ENCODE measurements around the gene PATJ.
"Not testable (repeated sequence)": the region's sequence is repeated elsewhere in the genome, so short reads cannot be mapped to it uniquely, and the experiment has no call there.

PATJ gene

DNA sequence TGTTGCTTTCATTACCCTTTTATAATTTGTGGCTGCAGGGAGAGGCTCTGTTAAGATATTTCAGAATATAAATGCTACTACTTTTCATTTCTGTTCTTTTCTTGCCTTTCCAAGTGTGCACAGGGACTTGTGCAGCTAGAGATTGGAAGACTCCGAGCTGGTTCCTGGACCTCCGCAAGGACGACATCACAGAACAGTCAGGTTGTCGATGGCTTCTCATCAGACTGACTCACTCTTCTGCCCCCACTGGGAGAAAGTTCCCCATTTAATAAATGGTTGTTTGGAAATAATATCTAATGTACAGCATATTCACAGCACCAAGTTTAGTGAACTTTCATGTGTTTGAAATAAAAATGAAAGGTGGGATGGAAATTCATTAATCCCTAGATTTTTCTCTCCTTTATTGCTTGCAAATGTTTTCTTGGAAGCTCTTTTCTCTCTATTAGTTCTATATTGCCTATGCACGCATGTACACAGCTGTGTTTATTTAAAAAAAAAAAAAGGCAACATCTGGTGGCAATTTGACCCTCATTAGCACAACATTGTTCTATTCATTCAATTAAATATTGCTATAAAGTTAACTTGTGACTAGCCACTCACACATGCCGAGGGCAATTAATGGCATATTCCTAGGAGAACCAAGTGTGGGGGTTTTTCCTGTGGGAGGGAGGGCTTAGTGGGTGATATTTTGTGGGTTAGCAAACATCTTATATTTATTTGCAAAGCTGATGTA is 374.9 kb downstream of the PATJ start:
- no peak for DNase-seq

DNA sequence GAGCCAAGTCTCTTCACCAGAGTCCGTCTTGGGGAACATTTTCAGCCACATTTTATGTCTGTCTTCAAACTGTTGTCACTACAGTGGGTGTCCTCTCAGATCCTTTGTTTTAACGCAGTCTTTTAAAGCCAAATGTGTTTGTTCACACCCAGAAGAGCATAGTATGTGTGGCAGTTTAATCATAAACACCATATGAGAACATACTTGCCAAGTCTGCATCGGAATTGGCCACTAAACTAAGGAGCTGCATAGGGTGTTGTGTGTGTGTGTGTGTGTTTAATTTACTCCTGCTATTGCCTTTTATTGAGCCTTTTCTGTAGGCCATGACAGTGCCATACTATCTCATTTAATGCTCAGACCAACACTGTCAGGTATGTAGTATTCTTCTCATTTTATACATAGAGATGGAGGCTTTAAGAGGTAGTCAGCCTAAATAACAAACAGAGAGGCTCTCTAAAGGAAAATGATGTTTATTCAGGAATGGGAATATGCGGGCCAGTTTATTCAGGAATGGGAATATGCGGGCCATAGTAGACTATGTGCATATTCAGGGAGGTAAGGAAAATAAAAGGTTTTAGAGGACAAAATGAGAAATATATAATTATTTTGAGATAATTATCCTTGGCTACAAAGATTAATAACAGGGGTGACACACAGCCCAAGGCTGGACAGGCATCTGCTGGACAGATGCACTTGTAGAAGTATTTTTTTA is 384.5 kb downstream of the PATJ start:
- no peak for DNase-seq

DNA sequence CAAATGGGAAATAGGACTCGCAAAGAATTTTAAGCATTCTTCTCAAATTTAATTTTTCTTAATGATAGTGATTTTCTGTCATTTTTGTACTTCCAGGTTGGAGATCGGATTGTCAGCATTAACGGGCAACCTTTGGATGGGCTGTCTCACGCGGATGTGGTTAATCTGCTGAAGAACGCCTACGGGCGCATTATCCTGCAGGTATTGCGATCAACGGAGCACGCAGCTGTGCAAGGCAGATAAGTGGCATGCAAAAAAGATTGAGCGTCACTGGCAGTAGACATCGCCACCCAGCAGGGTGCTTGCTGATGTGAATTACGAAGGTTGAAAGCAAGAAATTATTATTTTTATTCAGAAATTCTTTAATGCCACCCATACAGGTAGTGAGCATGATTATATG is 386.5 kb downstream of the PATJ start:
- DNase-seq: no peak

DNA sequence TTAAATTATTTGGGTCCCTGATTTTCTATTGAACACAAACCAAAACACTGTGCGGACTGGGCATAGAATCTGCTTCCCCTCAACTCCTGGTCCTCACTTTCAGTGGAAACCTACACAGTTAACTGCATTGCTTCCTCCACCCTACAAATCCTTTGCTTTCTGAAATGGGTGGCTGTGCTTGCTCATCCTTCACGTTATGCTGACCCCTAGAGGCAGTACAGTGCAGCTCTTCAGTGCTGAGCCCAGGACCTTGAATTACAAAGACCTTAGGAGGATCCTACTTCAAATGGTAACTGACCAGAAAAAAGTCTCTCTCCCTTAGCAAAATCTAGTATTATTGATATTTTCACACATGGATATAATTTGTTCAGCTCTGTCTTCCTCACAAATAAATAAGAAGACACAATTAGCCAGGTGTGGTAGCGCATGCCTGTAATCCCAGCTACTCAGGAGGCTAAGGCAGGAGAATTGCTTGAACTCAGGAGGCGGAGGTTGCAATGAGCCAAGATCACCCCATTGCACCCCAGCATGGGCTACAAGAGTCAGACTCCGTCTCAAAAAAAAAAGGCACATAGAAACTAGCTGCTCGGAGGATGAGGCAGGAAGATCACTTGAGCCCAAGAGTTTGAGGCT is 388.9 kb downstream of the PATJ start:
- no peak for DNase-seq

DNA sequence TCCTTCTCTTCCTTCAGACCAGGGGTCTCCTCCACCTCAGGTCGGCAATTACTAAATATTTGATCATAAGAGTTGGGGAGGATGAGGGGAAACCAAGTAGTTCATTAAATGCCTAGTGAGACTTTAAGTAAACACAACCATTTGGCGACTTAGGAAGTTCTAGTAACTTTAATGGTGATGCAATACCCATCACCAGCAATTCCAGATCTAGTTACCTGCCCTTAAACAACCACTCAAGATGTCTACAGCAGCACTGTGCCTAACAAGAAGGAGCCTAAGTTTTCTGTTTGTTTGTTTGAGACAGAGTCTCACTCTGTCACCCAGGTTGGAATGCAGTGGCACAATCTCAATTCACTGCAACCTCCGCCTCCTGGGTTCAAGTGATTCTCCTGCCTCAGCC is 395.7 kb downstream of the PATJ start:
- no peak for DNase-seq

DNA sequence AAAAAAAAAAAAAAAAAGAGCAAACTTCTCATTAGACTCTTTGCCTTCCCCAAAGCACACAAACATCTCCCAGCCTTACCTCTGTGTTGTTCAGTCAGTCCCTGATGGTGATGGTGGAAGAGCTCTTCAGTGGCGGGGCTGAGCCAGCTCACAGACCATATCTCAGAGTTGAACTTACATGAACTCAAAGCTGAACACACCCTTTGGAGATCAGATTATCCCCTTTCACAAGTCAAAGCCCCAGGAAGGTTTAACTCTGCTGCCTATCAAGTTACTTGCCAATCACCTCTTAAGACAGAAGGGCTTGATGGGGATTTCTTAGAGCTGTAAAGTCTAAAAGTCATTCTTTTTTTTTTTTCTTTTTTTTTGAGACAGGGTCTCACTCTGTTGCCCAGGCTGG is 397.1 kb downstream of the PATJ start:
- DNase-seq: no peak

DNA sequence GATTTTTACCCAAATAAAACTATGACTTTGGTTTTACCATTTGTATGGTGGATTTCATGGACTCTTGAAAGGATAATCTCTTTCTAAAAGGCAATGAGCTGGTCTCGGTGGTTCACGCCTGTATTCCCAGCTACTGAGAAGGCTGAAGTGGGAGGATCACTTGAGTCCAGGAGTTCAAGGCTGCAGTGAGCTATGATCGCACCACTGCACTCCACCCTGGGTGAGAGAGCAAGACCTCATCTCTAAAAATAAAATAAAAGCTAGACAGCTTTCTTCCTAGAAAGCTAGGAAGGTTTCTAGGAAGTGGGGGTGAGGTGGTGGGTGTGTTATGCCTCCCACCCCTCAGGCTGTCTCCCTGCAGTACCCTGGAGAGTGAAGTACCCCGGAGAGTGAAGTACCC is 398.4 kb downstream of the PATJ start:
- DNase-seq: no peak

DNA sequence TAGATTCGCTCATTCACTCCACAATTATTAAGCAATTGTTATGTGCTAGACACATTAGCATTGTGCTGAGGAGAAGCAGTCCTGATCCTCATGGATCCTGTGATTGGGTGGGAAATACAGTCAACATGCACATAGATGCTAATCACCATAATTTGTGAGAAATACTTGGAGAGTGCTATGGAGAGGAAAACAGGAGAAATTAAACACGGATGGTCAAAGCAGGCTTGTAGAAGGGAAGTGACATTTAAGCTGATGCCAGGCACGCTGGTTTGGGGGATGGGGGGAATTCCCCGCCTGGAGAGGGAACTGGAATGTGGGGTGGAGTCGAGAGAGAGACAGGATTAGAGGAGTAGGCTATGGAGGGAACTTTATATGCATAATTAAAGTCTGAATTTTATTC is 400.2 kb downstream of the PATJ start:
- no peak for DNase-seq

DNA sequence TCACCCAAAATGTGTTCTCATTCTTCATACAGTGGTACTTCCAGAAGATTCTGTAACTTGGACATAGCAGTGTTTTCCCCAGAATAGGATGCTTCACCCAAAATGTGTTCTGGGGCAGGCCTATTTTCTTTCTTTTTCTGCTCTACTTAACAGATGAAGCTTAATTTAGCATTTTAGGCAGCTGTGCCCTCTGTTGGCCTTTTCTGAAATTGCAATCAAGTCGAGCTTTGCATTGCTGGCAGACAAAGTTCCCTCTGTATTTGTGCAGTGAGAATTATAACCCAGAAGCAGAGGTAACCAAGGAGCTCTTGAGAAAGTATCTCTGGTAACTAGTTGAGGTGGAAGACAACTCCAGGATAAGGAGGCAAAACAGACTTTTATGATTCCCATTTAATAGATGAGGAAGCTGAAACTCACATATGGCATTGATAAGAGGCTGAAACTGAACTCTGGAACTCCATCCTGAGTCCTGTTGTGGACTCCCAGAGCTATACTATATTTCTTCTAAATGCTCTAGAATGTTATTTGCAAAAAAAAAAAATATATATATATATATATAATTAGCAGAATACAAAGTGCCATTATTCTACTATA is 402.1 kb downstream of the PATJ start:
- DNase-seq: no peak

DNA sequence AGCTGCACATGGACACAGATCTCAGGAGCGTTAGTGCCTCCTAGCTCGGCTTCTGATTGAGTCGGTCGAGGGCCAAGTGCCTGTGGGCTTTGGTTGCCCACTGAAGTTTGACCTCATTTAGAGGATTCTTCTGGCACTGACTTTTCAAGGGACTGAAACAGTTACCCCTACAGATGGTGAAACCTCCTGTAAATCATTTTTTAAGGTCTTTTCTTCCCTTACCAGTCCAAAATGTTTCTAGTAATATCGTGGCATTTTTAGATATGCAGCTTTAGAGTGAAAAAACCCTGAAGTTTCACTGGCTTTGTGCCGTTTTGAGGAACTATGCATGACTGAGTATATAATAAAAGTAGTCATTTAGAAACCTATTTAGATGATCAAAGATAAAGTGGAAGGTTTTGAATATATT is 417.7 kb downstream of the PATJ start:
- no peak for DNase-seq

DNA sequence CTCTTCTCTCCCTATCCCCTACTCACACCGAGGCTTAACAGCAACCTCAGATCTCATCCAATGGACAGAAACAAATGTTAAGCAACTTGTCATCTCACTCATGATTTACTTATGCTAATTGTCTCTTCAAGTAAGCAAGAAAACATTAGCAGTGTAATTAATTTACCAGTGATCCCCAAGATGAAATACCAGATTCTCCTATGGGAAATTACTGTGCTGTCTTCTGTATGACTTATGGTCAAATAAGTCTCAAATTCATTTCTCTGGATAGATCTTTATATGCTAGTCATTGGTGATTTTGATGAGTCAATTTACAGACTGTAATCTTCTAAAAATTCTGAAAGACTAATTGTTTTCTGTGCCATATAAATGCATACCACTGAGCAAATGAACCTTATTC is 419.4 kb downstream of the PATJ start:
- no peak for DNase-seq

DNA sequence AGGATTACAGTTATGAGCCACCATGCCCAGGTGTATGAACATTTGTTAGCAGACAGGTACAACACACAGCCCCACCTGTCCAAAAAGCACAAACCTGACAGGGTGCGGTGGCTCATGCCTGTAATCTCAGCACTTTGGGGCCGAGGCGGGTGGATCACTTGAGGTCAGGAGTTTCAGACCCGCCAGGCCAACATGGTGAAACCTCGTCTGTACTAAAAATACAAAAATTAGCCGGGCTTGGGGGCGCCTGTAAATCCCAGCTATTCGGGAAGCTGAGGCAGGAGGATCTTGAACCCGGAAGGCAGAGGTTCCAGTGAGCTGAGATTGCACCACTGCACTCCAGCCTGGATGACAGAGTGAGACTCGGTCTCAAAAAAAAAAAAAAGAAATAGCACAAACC is 428.1 kb downstream of the PATJ start:
- DNase-seq: not testable (repeated sequence)

DNA sequence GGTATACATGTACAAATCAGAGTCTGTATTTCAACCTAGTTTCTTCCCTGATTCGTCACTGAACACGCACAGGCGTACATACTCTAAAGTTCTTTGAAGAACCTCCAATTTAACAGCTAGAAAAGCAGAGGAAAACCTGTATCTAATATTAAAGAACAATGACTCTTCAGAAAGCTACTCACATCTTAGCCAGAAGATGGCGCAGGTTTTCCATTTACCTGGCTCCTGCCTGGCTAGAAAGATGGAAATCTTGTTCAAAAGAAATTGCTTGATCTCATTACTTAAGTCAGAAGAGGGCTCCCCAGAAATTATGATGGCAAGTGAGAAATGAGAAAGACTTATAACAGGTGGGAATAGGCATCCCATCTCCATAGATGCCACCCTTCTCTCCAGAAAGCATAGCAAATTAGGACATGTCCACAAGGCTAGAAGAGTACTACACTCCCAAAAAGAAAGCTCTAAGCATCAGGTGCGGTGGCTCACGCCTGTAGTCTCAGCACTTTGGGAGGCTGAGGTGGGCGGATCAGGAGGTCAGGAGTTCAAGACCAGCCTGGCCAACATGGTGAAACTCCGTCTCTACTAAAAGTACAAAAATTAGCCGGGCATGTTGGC is 433.4 kb downstream of the PATJ start:
- DNase-seq: peak; percentile 6

DNA sequence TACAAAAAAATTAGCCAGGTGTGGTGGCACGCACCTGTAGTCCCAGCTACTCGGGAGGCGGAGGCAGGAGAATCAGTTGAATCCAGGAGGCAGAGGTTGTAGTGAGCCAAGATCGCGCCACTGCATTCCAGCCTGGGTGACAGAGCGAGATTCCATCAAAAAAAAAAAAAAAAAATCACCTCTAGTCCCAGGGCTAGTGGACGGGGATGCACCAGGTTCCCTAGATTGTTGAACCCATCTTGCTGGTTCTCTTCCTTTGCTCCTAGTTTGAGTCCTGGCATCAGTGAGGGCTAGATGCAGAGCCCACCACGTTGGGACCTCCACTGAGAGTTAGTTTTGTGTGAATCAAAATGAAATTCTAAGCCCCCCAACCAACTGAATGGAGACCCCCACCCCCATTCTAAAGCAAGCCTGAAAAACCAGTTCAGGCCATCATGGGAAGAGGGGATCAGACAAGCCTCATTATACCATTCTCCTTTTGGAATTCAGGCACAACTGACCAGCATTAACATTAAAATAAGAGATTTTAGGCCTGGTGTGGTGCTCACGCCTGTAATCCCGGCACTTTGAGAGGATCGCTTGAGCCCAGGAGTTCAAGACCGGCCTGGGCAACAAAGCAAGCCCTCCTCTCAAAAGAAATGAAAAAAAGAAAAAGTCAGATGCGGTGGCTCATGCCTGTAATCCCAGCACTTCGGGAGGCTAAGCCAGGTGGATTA is 434.5 kb downstream of the PATJ start:
- no peak for DNase-seq

DNA sequence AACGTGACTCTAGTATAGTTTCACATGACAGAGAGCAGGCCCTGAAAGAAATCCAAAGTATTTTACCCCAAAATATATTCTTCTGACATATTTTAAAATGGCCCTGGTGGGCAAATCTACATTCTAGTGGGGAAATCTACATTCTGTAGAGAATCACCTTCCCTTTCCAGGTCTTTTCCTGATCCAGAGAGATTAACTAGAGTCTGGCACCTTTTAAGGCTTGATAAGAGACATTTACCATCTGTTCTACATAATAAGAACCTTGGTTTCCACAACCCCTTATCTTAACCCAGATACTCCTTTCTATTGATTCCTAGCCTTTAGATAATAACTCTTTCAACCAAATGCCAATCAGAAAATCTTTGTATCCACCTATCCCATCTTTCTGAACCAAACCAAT is 435.3 kb downstream of the PATJ start:
- no peak for DNase-seq

DNA sequence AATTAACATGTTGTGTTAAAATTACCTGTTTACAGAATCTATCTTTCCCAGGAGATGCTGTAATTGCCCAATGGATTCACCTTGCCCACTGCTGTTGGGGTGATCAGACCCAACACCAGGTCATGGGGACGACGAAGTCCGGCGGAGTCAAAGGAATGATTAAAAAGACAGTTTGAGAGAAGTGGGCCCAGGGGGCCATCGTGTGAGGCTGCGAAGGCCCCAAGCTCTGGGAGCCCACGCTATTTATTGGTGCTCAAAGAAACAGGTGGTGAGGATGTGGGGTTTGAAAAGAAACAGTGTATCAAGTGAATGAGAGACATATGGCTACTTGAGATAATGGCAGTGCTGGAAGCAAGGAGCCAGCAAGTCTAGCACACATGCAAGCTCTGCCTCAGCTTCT is 436.1 kb downstream of the PATJ start:
- no peak for DNase-seq

DNA sequence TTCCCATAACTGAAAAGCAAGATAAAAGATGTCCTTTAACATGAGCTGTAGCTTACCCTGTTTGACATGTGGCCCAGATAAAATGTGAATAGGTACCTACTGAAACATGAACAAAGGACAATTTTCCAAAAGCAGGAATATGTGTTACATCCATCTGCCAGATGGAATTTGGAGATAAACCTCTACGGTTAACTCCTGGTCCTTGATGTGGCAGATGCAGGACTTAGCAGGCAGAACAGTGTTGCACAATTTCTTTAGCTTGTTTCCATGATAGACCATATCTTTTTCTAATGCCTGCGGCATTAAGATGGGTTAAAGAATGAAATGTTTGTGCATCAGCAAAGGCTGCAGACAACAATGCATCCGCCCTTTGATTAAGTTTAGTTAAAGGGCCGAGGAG is 437.8 kb downstream of the PATJ start:
- not testable (repeated sequence) for DNase-seq

DNA sequence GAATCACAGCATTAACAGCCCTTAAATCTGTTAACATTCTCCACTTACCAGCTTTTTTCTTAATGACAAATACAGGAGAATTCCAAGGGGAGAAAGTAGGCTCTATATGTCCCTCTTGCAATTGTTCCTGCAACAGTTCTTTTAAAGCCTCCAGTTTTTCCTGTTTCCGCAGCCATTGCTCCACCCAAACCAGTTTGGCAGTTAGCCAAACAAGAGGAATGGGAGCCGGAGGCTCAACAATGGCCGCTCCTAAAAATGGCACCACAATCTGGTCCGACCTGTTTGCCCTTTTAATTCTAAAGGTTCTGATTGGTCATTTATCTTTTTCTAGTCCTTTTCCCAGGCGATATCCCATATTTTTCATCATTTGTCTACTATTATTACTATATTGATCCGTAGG is 438.4 kb downstream of the PATJ start:
- DNase-seq: no peak

DNA sequence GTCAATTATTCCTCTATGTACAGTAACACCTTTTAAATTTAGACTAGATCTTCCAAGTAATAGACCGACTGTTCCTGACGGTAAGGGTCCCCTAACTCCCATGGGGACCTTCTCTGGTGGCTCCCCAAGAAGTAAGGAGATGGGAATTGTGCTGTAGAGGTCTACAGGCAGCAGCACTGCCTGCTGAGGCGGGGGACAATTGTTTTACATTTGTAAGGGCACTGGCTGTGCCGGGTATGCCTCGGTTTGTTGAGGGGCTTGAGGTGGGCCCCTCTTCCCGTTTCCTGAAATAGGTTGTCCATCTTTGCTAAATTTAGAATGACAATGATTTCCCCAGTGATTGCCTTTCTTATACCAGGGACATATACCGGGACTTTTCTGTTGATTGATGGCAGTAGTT is 439.3 kb downstream of the PATJ start:
- no peak for DNase-seq

DNA sequence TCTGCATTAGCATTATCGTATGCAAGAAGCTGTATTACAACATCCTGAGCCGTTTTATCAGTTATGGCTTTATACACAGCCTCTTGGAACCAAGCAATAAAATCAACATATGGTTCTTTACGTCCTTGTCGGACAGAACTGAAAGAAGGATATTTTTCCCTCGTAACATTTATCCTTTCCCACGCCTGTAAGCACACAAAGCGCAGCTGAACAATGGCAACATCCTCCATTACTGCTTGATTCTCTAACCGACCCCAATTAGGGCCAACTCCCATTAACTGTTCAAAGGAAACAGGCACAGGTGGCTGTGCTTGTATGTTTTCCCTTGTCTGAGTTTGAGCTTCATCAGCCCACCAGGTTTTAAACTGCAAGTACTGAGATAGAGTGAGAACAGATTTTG is 439.9 kb downstream of the PATJ start:
- DNase-seq: not testable (repeated sequence)

DNA sequence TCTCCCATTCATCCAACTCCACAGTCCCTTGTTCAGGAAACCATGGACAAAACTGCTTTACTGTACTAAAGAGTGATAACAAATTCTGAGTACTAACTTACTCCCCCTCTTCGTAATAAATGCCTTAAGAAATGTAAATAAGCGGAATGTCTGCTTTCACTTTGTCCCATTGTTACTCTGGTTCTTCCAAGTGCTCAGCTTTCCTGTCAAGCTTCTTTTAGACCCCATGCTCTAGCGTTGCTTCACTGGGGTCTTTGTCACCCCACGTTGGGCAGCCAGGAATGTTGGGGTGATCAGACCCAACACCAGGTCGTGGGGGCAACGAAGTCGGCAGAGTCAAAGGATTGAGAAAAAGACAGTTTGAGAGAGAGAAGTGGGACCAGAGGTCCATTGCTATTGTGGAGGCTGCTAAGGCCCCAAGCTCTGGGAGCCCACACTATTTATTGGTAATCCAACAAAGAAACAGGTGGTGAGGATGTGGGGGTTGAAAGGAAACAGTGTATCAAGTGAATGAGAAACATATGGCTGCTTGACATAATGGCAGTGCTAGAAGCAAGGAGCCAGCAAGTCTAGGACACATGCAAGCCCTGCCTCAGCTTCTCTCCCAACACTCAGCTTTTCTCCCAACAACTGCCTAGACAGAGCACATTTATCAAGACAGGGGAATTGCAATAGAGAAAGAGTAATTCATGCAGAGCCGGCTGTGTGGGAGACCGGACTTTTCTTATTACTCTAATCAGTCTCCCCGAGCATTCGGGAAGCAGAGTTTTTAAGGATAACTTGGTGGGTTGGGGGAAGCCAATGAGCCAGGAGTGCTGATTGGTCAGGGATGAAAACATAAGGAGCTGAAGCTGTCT is 441.1 kb downstream of the PATJ start:
- not testable (repeated sequence) for DNase-seq

DNA sequence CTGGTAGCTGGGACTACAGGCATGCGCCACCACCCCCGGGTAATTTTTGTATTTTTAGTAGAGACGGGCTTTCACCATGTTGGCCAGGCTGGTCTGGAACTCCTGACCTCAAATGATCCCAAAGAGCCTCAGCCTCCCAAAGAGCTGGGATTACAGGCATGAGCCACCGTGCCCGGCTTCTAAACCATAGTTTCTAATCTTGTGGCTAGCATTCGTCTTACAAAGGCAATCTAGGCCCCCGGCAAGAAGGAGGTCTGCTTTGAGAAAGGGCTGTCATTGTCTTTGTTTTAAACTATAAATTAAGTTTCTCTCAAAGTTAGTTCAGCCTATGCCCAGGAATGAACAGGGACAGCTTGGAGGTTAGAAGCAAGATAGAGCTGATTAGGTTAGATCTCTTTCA is 442.1 kb downstream of the PATJ start:
- no peak for DNase-seq

All from NCI-H1417 treated with DMSO at 0.1 percent for 48 hours (cell line).